Fibroblast of the conjunctiva (primary cell): ENCODE data around the gene CIDEA.

Source experiments
- DNase-seq: peaks from one replicate; pipeline ENCODE4 v3.0.0-alpha.2; 2010; ENCODE audit warnings: low read depth

Gene CIDEA

GRCh38 chr18:12274793-12275192, 20.6 kb downstream of the CIDEA start:
- DNase-seq: no peak

DNA sequence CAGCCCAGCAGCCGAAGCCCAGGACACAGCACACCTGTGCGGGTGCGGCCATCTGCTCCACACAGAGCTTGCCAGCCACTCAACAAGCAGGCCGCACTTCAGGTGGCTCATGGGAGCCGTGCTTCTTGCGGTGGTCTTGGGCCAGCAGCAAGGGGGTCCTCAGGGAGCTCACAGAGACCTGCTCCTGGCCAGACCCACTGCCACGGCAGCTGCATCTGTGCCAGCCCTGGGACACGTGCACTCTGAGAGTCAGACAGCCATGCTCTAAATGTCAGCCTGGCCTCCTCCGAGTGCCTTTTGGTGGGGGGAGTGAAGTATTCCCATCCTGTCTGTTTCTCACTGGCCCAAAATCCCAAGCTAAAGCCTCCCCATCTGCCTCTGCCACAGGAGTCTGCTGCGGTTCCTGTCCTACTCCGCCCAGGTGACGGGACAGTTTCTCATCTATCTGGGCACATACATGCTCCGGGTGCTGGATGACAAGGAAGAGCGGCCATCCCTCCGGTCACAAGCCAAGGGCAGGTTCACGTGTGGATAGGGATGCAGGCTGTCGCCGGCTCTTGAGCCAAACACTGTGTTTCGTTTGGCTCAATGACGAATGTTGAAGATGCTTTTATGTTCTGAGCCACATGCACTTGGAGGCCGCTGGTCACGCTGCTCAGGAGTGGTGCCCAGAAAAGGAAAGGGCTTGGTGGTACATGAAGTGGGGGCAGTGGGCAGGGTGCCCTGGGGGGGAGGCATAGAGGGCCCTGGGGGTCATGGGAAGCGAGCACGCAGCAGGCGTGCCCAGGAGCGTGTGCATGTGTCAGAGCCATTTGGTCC, 22.8 kb downstream of the CIDEA start:
- no peak for DNase-seq

DNA sequence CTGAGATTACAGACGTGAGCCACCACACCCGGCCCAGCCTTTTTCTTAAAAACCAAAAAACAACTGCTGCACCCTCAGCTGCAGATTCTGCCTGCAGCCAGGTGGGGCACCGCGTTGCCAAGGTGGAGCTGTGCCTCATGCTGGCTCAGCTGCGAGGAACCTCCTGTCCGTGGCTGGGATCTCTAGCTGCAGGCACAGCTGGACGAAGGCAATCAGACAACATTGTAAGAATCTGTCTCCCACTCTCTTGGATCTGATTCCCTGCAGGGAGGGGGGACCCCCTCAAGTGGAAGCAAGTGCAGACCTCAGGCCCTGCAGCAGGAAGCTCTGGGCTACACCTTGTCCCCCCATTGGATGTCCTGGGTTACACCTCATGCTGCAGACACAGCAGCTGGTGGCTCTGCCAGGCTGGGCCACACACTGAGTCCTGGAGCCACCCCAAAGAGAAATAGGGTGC, 24.1 kb downstream of the CIDEA start:
- DNase-seq: no peak

GRCh38 chr18:12278741-12279682, 24.9 kb downstream of the CIDEA start:
- peak; percentile 89 for DNase-seq

GRCh38 chr18:12279781-12280531, 25.8 kb downstream of the CIDEA start:
- DNase-seq: no peak

GRCh38 chr18:12281861-12282260, 27.7 kb downstream of the CIDEA start:
- DNase-seq: no peak

GRCh38 chr18:12282442-12283039, 28.4 kb downstream of the CIDEA start:
- peak; percentile 36 for DNase-seq

DNA sequence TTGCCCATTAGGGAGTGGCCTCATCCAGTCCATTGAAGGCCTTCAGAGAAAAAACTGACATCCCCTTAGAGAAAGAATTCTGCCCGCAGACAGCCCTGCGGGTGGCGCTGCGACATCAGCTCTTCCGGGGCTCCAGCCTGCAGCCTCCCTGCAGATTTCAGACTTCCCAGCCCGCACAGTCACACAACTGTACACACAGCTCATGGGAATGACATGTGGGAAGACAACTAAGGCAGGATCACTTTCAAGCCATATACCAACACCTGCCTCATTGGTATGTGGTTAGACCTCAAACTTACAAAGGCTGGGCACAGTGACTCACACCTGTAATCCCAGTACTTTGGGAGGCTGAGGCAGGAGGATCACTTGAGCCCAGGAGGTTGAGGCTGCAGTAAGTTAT, 29.1 kb downstream of the CIDEA start:
- no peak for DNase-seq

DNA sequence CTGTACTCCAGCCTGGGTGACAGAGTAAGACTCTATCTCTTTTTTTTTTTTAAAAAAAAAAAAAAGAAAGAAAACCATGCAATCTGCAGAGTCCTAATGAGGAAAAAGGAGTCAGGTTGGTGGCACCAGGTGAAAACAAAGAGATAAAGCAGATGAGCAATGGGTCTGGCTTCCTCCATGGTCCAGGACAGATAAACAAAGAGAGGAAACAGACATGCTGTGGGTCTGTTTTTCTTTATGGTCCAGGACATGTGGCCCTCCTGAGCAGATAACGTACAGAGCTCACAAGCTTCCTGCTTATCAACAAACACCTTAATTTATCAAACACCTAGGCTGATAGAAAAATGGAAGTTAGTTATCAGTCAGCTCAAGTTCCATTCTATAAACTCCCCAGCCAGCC, 29.5 kb downstream of the CIDEA start:
- no peak for DNase-seq

- DNase-seq: no peak
These were observed 33.0 kb downstream of the CIDEA start for GRCh38 chr18:12287131-12287681.

DNA sequence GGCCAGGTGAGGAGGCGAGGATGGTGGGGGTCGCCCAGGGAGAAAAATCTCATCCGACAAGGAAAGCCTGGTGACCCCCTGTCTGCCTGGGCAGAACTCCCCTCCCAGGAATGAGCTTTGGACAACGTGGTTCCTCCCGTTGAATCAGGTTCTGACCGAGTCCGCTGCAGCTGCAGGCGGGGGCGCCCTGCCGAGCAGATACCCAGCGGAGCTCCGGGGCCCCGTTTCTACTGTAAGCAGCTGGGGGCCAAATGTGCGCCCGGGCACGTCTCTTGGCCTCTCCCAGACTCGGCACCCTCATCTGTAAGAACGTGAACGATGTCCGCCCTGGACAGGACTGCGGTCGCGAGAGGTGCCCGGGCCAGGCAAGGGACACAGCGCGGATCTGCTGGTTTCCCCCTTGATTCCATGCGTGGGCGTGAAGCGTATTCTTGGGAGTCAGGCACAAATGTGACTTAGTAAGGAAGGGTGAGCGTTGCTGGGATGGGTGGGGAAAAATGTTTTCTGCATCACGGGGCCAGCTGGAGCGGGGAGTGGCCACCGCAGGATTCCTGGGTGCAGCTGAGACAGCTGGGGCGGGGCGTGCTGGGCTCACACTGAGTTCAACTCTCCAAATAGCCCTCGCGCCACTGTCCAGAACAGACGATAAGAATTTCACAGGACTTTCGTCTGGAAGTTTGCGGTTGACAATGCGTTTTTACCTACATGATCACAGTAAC, 33.7 kb downstream of the CIDEA start:
- peak; percentile 49 for DNase-seq

DNA sequence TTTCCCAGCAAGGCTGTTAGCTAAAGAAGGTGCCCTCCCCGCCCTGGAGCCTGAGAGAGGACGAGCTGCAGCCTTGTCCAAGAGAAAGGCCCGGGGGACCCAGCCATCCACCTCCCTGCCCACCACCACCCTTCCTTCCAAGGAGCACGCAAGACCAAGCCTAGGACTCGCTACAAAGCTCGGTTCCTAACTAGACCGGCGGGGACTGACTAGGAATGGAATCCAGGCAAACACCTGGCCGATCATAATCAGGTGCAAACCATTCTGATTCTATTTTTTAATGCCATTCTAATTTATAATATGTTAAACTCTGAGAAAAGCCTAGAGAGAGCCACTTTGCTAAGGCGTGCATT, 34.2 kb downstream of the CIDEA start:
- no peak for DNase-seq

DNA sequence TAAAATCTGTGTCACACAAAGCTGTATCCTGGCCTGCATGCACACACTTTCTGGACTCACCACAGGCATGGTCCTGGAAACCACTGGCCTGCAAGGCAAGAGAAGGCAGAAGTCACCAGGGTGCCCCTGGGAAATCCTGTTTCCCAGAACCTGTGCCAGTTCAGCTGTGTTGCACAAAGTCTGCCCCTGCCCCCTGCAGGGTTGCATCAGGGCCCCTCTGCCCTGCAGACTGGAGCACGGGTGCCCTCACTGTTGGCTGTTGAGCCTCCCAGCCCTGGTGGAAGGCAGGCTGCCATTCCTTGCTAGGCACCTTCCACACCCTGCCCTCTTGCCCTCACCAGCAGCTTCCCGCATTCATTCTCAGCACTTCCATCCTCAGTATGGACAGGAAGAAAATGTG, 35.9 kb downstream of the CIDEA start:
- no peak for DNase-seq

DNA sequence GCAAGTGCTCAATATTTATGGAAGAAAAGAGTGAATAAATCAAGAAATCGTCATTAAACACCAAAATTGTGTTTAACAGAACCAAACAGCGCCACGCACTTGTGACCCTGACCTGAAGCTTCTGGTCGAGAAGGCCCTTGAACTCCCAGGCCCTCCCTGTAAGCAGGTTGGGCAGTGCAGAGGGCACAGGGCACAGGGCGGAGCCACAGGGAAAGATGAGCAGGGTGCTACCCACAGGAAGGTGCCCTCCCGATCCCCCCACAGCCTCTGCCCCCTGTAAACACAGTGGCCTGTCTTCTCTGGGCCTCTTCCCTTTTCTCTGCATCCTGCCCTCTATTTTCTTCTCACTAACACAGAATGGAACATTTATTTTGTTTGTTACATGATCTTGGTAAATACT, 37.0 kb downstream of the CIDEA start:
- no peak for DNase-seq

GRCh38 chr18:12291690-12292089, 37.5 kb downstream of the CIDEA start:
- DNase-seq: no peak

GRCh38 chr18:12293831-12294230, 39.7 kb downstream of the CIDEA start:
- no peak for DNase-seq

DNA sequence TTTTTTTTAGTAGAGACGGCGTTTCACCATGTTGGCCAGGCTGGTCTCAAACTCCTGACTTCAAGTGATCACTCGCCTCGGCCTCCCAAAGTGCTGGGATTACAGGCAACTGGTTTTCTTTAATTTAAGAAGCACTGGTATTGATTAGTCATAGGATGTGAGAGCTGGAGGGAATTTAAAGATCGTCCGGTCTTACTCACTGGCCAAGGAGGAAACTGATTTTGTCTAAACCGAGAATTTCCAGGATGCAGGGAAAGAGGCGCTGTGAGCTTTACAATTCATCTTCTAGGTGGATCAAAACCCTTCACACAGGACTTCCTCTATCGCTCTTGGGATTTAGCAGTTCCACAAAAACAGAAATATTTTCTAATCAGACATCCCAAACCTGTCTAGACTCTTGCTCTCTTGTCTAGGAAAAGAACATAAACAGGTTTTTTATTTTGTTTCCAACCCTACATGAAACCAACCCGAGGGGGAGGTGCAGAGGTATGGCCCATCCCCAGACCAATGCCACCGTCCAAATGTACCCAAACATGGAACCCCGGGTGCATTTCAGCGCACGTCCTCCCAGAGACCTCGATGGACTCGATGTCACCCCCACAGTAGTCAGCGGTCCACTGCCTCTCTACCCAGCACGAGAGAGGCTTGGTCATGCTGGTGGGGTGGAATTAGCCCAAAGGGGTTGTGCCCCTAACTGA, 41.4 kb downstream of the CIDEA start:
- DNase-seq: no peak

- DNase-seq: no peak
These were observed 41.9 kb downstream of the CIDEA start for GRCh38 chr18:12296087-12296403.

DNA sequence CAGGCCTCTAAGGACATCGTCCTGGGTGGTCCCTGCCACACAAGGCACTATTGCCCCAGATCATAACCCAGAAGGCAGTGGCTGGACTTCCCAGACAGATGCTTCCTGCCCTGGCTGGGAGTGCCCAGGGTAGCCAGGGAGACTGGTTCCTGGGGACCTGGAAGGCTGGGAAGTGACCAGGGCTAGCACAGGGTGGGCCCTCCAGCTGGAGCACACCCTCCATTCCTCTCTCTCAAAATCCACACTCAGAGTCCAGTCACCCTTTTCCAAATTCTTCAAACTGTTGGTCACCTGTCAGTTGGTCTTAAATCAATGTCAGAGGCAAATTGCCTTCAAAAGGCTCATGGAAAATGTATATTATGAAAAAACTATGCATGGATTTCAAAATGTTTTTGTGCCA, 42.3 kb downstream of the CIDEA start:
- DNase-seq: no peak

- no peak for DNase-seq
These were observed 45.7 kb downstream of the CIDEA start for GRCh38 chr18:12299862-12300261.
